K562 (cell line): ENCODE data around the gene ATP8B2. TPM values are rescaled to one million over a fixed set of nuclear protein-coding genes. Genes with fewer than 3 reads are reported as not detected.

Source experiments
- ATAC-seq: fragments of 200-7000 bp; cut with Tn5 transposase; 3 replicates; pipeline ENCODE4 v1.9.1; 2020; ENCODE audit warnings: moderate library complexity
- BruUV-seq: library from RNA; stranded (reverse); fragments of 400-500 nt; replicated peaks from 2 replicates; lab custom pipeline; 2021; lab: Mats Ljungman, UMichigan
- CTCF ChIA-PET: fragments of 300-600 bp; formaldehyde crosslinking; extraction: SDS; loops from one replicate; lab custom pipeline; 2021; ENCODE audit warnings: low intra/inter-chr PET ratio; lab: Yijun Ruan, JAX
- POLR2A ChIA-PET: fragments of 300-600, 350-650 bp; sonication (Branson Sonifier 250); formaldehyde crosslinking; extraction: SDS; loops from one replicate; lab custom pipeline; 2021; ENCODE audit warnings: antibody characterized with exemption, inconsistent platforms; lab: Yijun Ruan, JAX
- DNase-seq, 4 experiments: peaks; one replicate each; pipeline versions ENCODE4 v3.0.0 to v3.0.0-alpha.2; 2011 to 2018; ENCODE audit warnings: low spot score in 3 of 4, mixed read lengths in 3 of 4; ENCODE audit errors: extremely low read depth in 1 of 4
- FAIRE-seq: peaks from 2 replicates; lab custom pipeline; 2011; peaks lifted over from hg19 to GRCh38; lab: Jason Lieb, UNC
- H2AFZ ChIP-seq: 2 replicates; pipeline ENCODE4 v1.6.0; 2011; ENCODE audit warnings: low read depth, low read length, control low read depth, inconsistent platforms
- H3K27ac ChIP-seq: fragments of 200-600 bp; 3 replicates; pipeline ENCODE4 v1.8.0; 2011; ENCODE audit warnings: low read depth, mild to moderate bottlenecking, control low read depth, inconsistent platforms, low read length, moderate library complexity, mixed read lengths; ENCODE audit errors: extremely low read depth
- H3K27me3 ChIP-seq, 2 experiments: fragments of 300-600 bp in 1 of 2; 2 replicates in 1 of 2; 3 replicates in 1 of 2; pipeline versions ENCODE4 v1.6.0 to v1.8.0; 2011; ENCODE audit warnings: inconsistent platforms in 2 of 2, low read length in 2 of 2, mild to moderate bottlenecking in 1 of 2, mixed read lengths in 1 of 2, moderate library complexity in 1 of 2; ENCODE audit not compliant: control insufficient read depth in 2 of 2, insufficient read depth in 2 of 2
- H3K36me3 ChIP-seq: fragments of 300-600 bp; 3 replicates; pipeline ENCODE4 v1.8.0; 2011; ENCODE audit warnings: mild to moderate bottlenecking, low read length, inconsistent platforms; ENCODE audit not compliant: control insufficient read depth, insufficient read depth
- H3K4me1 ChIP-seq, 2 experiments: fragments of 200-600 bp in 1 of 2; replicated peaks in 1 of 2; 2 replicates in 1 of 2; 3 replicates in 1 of 2; pipeline versions ENCODE4 v1.5.1 to v1.8.0; 2011; ENCODE audit warnings: inconsistent platforms in 2 of 2, low read length in 2 of 2, mild to moderate bottlenecking in 1 of 2, mixed read lengths in 1 of 2, moderate library complexity in 1 of 2; ENCODE audit not compliant: control insufficient read depth in 2 of 2, insufficient read depth in 2 of 2
- H3K4me2 ChIP-seq: 2 replicates; pipeline ENCODE4 v1.6.1; 2011; ENCODE audit warnings: low read length, control low read depth, inconsistent platforms, mixed read lengths; ENCODE audit not compliant: insufficient read depth
- H3K4me3 ChIP-seq: fragments of 200-600 bp; sonication (generic), shearing (Covaris generic); 2 replicates; pipeline ENCODE4 v1.5.1; 2016; ENCODE audit warnings: control low read depth, inconsistent platforms
- H3K79me2 ChIP-seq: fragments of 200-600 bp; 3 replicates; pipeline ENCODE4 v1.8.0; 2011; ENCODE audit warnings: low read length, inconsistent platforms; ENCODE audit not compliant: control insufficient read depth, insufficient read depth
- H3K9ac ChIP-seq, 2 experiments: 2 replicates each; pipeline versions ENCODE4 v1.6.0 to v1.6.1; 2011; ENCODE audit warnings: low read depth in 2 of 2, low read length in 2 of 2, control low read depth in 1 of 2, inconsistent platforms in 1 of 2, mild to moderate bottlenecking in 1 of 2, mixed read lengths in 1 of 2; ENCODE audit not compliant: insufficient read depth in 1 of 2
- H3K9me1 ChIP-seq: one replicate; pipeline ENCODE4 v1.6.0; 2011; ENCODE audit warnings: inconsistent platforms, mild to moderate bottlenecking, low read length, moderate library complexity; ENCODE audit not compliant: control insufficient read depth, insufficient read depth
- H3K9me3 ChIP-seq: replicated peaks from 2 replicates; pipeline ENCODE4 v1.5.1; 2011; ENCODE audit warnings: low read depth, low read length, inconsistent platforms; ENCODE audit not compliant: control insufficient read depth, insufficient read depth
- H4K20me1 ChIP-seq: replicated peaks from 2 replicates; pipeline ENCODE4 v1.6.1; 2011; ENCODE audit warnings: low read length, inconsistent platforms, mixed read lengths; ENCODE audit not compliant: control insufficient read depth, insufficient read depth
- ARID1B ChIP-seq: fragments of 450-650 bp; IDR thresholded peaks from 2 replicates; pipeline ENCODE4 v1.6.1; 2016; ENCODE audit warnings: antibody characterized with exemption, mild to moderate bottlenecking, inconsistent platforms
- CBFA2T3 ChIP-seq: fragments of 450-650 bp; IDR thresholded peaks from 2 replicates; pipeline ENCODE4 v1.6.1; 2017
- EGR1 ChIP-seq: fragments of 450-650 bp; conservative IDR thresholded peaks from 2 replicates; pipeline ENCODE4 v1.6.1; 2017; ENCODE audit warnings: mild to moderate bottlenecking
- HBP1 ChIP-seq: fragments of 450-650 bp; formaldehyde crosslinking; IDR thresholded peaks from 2 replicates; pipeline ENCODE4 v1.4.0; 2022; ENCODE audit warnings: missing genetic modification characterization
- KDM2B ChIP-seq: fragments of 250-450 bp; sonication (Bioruptor Pico); IDR thresholded peaks from 2 replicates; pipeline ENCODE4 v1.8.0; 2021; ENCODE audit warnings: mild to moderate bottlenecking, moderate library complexity
- L3MBTL2 ChIP-seq: fragments of 450-650 bp; IDR thresholded peaks from 2 replicates; pipeline ENCODE4 v1.6.1; 2016; ENCODE audit warnings: mild to moderate bottlenecking, moderate library complexity
- MEIS2 ChIP-seq: fragments of 450-650 bp; IDR thresholded peaks from 2 replicates; pipeline ENCODE4 v1.6.1; 2014; ENCODE audit warnings: mild to moderate bottlenecking; ENCODE audit not compliant: partially characterized antibody
- NFIX ChIP-seq: fragments of 250-450 bp; sonication (Bioruptor Pico); IDR thresholded peaks from 2 replicates; pipeline ENCODE4 v1.4.0; 2020; ENCODE audit warnings: low read depth, mild to moderate bottlenecking, moderate library complexity
- RB1 ChIP-seq: fragments of 450-650 bp; IDR thresholded peaks from 2 replicates; pipeline ENCODE4 v1.6.1; 2017; ENCODE audit warnings: low read depth, mild to moderate bottlenecking
- RFX7 ChIP-seq: fragments of 250-450 bp; sonication (Bioruptor Pico); IDR thresholded peaks from 2 replicates; pipeline ENCODE4 v1.5.1; 2021; ENCODE audit warnings: mild to moderate bottlenecking
- TCF3 ChIP-seq: sonication (generic); formaldehyde crosslinking; IDR thresholded peaks from 2 replicates; pipeline ENCODE4 v1.4.0; 2020; ENCODE audit warnings: mild to moderate bottlenecking, missing genetic modification reagents
- TEAD2 ChIP-seq: fragments of 450-650 bp; IDR thresholded peaks from 2 replicates; pipeline ENCODE4 v1.6.1; 2016; ENCODE audit warnings: missing genetic modification characterization, control low read depth, missing compliant biosample characterization
- VEZF1 ChIP-seq: fragments of 200-800 bp; sonication (Bioruptor generic); IDR thresholded peaks from 2 replicates; pipeline ENCODE4 v1.6.1; 2017; ENCODE audit warnings: missing genetic modification characterization, missing compliant biosample characterization
- ZBTB5 ChIP-seq: fragments of 450-650 bp; IDR thresholded peaks from 2 replicates; pipeline ENCODE4 v1.6.1; 2017; ENCODE audit warnings: antibody characterized with exemption
- ZFX ChIP-seq: sonication (generic); formaldehyde crosslinking; IDR thresholded peaks from 2 replicates; pipeline ENCODE4 v1.8.0; 2022; ENCODE audit warnings: mild to moderate bottlenecking, missing genetic modification reagents, moderate library complexity
- ZNF23 ChIP-seq: fragments of 250-450 bp; sonication (Bioruptor Pico); IDR thresholded peaks from 2 replicates; pipeline ENCODE4 v1.4.0; 2020; ENCODE audit warnings: mild to moderate bottlenecking
- ZNF263 ChIP-seq: sonication (generic); formaldehyde crosslinking; IDR thresholded peaks from 2 replicates; pipeline ENCODE4 v1.8.0; 2022; ENCODE audit warnings: mild to moderate bottlenecking, missing genetic modification reagents, borderline replicate concordance
- WGBS: fragments of 100-300 bp; shearing (Covaris generic); methylation state at CpG from one replicate; pipeline ENCODE4 v1.1.6; 2016; ENCODE audit warnings: low coverage, mixed read lengths; ENCODE audit not compliant: insufficient coverage; ENCODE audit errors: missing lambda C conversion rate; 5-methylcytosine and 5-hydroxymethylcytosine counted together
- in situ Hi-C: fragments of 300-500 bp; cut with MboI; formaldehyde crosslinking; loops from 4 replicates; pipeline ENCODE4 v1.15.0; 2018; ENCODE audit warnings: inconsistent platforms, mixed read lengths
- intact Hi-C: fragments of 100-400 bp; cut with micrococcal nuclease; formaldehyde crosslinking; loops from 2 replicates; pipeline ENCODE4 v1.14.2; 2022
- polyA plus RNA-seq, 8 experiments: library from polyadenylated mRNA; depleted of rRNA in 4 of 8; stranded (reverse) in 5 of 8; unstranded in 3 of 8; fragments of >200 nt; fragmentation: Nextera tagmentation in 2 of 8; fragmentation: Illumina TruSeq in 1 of 8; extraction: Ambion mirVana in 2 of 8; extraction: Trizol in 1 of 8; gene quantifications; 2 replicates each; pipeline versions ENCODE4 v1.2.1 to v1.2.3, GENCODE V29; 2011 to 2014; ENCODE audit warnings: inconsistent platforms in 1 of 8, missing spikeins in 1 of 8
- total RNA-seq, 7 experiments: library from RNA; depleted of rRNA in 6 of 7; stranded (reverse); fragments of >200 nt in 6 of 7; fragmentation: Illumina TruSeq in 2 of 7; extraction: Trizol in 2 of 7; gene quantifications; 2 replicates each; pipeline versions ENCODE4 v1.2.1 to v1.2.3, GENCODE V29; 2011 to 2021; ENCODE audit warnings: low replicate concordance in 1 of 7

ATP8B2 gene
- total and polyA plus RNA-seq, 9 of the 15 experiments (the other 6 are each of a cell fraction or from before 2014, with no cell fraction given): 0.27 to 33.2 (median 18.4) TPM

- Histone ChIP-seq H3K4me3 (no peak overlapping the region), H3K27ac (no peak overlapping the region), H3K9me3 (no peaks in the 10 kb centered on the region), H3K4me2 (no peak overlapping the region), H3K27me3 (no peaks in the 10 kb centered on the region), H3K9me1 (no peaks in the 10 kb centered on the region), H4K20me1 (no peaks in the 10 kb centered on the region), H3K79me2 (no peaks in the 10 kb centered on the region), H3K9ac (no peak overlapping the region), H2AFZ (no peak overlapping the region), H3K36me3 (peaks cover 78% of the 10 kb centered on the region), H3K4me1 (peaks cover 5 to 14% of the 10 kb centered on the region in 2 experiments)
- peak; percentile 46 for FAIRE-seq
- peak in 1 of 4 experiments; percentile 32 for DNase-seq
- intact Hi-C loops (no loop called here), in situ Hi-C loops (loop anchor here (5.0 kb wide), 2 partner anchors 62 to 147 kb away; partner anchors contain the start of gene TPM3)
- 21% methylated on average over 2 of the region's 2 CpGs for WGBS
- ChIA-PET CTCF (interaction anchor here (0.7 kb wide), 1 partner anchor 133 kb away, joined by 3 read pairs; no protein-coding TSS in a partner anchor), POLR2A (interaction anchor here (0.6 kb wide), 1 partner anchor 986 kb away, joined by 3 read pairs; no protein-coding TSS in a partner anchor)
- no TSS peak for BruUV-seq
- ATAC-seq: no peak
- TF ChIP-seq MEIS2 (peak; percentile 61), ARID1B (peak; percentile 27; the same call in 1 of the 2 replicates), ZNF23 (no peak), RB1 (no peak), HBP1 (no peak), NFIX (CRISPR knock-in tag) (no peak), CBFA2T3 (0 out of 2 replicates have a peak, but pooled peaks have one; percentile 13), KDM2B (no peak), RFX7 (CRISPR knock-in tag) (no peak), ZFX (CRISPR knock-in tag) (no peak), VEZF1 (CRISPR knock-in tag) (no peak), ZNF263 (CRISPR knock-in tag) (no peak), ZBTB5 (no peak), TCF3 (CRISPR knock-in tag) (peak; percentile 37; the same call in 1 of the 2 replicates), TEAD2 (no peak), L3MBTL2 (no peak), EGR1 (no peak)
These were observed 13.6 kb downstream of the ATP8B2 start for GRCh38 chr1:154338875-154339274.
